ENCODE measurements around the gene PTPN23. TPM values are rescaled to one million over a fixed set of nuclear protein-coding genes. Genes with fewer than 3 reads are reported as not detected.

PTPN23 gene
- total and polyA plus RNA-seq, 4 donors, result 20.4 to 52.3 (median 24.2) TPM

DNA sequence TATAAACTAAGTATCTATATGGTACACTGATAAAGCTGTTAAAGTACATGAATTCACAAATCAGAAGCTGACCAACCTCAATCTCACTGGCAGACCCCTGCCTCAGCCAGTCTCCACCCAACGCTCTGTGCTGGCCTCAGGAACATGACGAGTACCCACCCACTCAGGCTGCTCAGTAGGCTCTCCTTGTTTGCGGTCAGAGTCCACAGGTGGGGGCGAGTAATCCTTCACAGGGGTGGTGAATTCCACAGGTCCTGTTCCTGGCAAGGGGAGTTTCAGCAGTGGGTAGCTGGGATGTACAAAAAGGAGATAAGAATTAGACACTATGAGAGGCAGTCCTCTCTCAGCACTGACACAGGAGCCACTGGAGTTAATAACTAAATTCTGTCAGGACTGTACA is 54.0 kb downstream of the PTPN23 start:
- Histone ChIP-seq H3K36me3 (ENCODE audit: control insufficient read depth in 4 of 4, insufficient read depth in 4 of 4, low read length in 4 of 4) (peaks cover 3 to 33% (median 15%) of the 10 kb centered on the region in 4 donors), H3K27ac (ENCODE audit: low read depth in 1 of 2, low read length in 1 of 2) (no peak overlapping the region), H3K9me3 (ENCODE audit: control insufficient read depth in 4 of 4, insufficient read depth in 3 of 4, low read length in 3 of 4) (no peaks in the 10 kb centered on the region), H3K4me1 (ENCODE audit: control insufficient read depth in 5 of 5, insufficient read depth in 5 of 5, low read length in 5 of 5) (no peaks in the 10 kb centered on the region), H3K4me3 (no peak overlapping the region), H3K27me3 (ENCODE audit: control insufficient read depth in 3 of 3, insufficient read depth in 3 of 3, low read length in 2 of 3) (no peaks in the 10 kb centered on the region), H3K9ac (ENCODE audit: insufficient read depth in 1 of 2, low read length in 2 of 2) (no peak overlapping the region)
- WGBS, 2 donors, result 95 to 96% methylated on average over 4 of the region's 4 CpGs
- DNase-seq (no peak), ATAC-seq (ENCODE audit: insufficient read depth, low FRiP score) (no peak)
- no peak for TF ChIP-seq CTCF (IDR thresholded peaks at IDR 0.05; ENCODE audit: control extremely low read depth, extremely low read depth)

- Histone ChIP-seq H3K36me3 (ENCODE audit: control insufficient read depth in 4 of 4, insufficient read depth in 4 of 4, low read length in 4 of 4) (peaks cover 5 to 31% (median 15%) of the 10 kb centered on the region in 4 donors), H3K4me3 (no peak overlapping the region), H3K9me3 (ENCODE audit: control insufficient read depth in 4 of 4, insufficient read depth in 3 of 4, low read length in 3 of 4) (no peaks in the 10 kb centered on the region), H3K4me1 (ENCODE audit: control insufficient read depth in 5 of 5, insufficient read depth in 5 of 5, low read length in 5 of 5) (no peaks in the 10 kb centered on the region), H3K27me3 (ENCODE audit: control insufficient read depth in 3 of 3, insufficient read depth in 3 of 3, low read length in 2 of 3) (no peaks in the 10 kb centered on the region), H3K9ac (ENCODE audit: insufficient read depth in 1 of 2, low read length in 2 of 2) (no peak overlapping the region), H3K27ac (ENCODE audit: low read depth in 1 of 2, low read length in 1 of 2) (no peak overlapping the region)
- 97% methylated on average over 5 of the region's 5 CpGs for WGBS, 2 donors
- TF ChIP-seq CTCF (IDR thresholded peaks at IDR 0.05; ENCODE audit: control extremely low read depth, extremely low read depth), result no peak
- DNase-seq, result no peak
- no peak for ATAC-seq (ENCODE audit: insufficient read depth, low FRiP score)
These were observed 55.4 kb downstream of the PTPN23 start for GRCh38 chr3:47436180-47436579.

DNA sequence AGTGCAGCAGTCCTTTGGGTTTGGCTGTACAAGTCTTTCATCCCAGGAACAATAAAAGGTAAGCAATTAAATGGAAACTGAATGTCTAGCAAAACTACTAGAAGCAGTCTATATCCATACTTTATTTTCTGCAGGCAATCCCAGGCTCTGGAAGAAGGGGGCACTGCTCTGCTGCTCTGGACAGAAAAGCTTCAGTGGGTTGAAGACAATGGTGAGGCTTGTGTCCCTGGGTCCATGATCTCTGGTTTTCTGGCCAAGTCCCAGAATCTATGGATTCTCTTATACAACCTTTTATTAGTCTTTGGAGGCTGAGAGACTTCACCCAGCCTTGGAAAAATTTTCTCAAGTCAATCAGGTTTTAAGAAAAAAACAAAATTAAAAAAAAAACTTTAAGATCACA is 59.3 kb downstream of the PTPN23 start:
- Histone ChIP-seq H3K4me3 (no peak overlapping the region), H3K4me1 (ENCODE audit: control insufficient read depth in 5 of 5, insufficient read depth in 5 of 5, low read length in 5 of 5) (peaks cover 3 to 11% (median 6%) of the 10 kb centered on the region in 5 donors), H3K27ac (ENCODE audit: low read depth in 1 of 2, low read length in 1 of 2) (no peak overlapping the region), H3K27me3 (ENCODE audit: control insufficient read depth in 3 of 3, insufficient read depth in 3 of 3, low read length in 2 of 3) (no peaks in the 10 kb centered on the region), H3K9ac (ENCODE audit: insufficient read depth in 1 of 2, low read length in 2 of 2) (no peak overlapping the region), H3K9me3 (ENCODE audit: control insufficient read depth in 4 of 4, insufficient read depth in 3 of 4, low read length in 3 of 4) (no peaks in the 10 kb centered on the region), H3K36me3 (ENCODE audit: control insufficient read depth in 4 of 4, insufficient read depth in 4 of 4, low read length in 4 of 4) (peaks cover 0 to 18% (median 5%) of the 10 kb centered on the region in 4 donors)
- DNase-seq (no peak), ATAC-seq (ENCODE audit: insufficient read depth, low FRiP score) (no peak)
- TF ChIP-seq CTCF (IDR thresholded peaks at IDR 0.05; ENCODE audit: control extremely low read depth, extremely low read depth), result no peak
